GM12801 (cell line): ENCODE measurements around the gene ZACN.

Experiments
- CTCF ChIP-seq: IDR thresholded peaks from one replicate; pipeline ENCODE4 v1.5.1; 2011; ENCODE audit warnings: control low read depth; ENCODE audit not compliant: insufficient read length; ENCODE audit errors: extremely low read depth

Gene ZACN

DNA sequence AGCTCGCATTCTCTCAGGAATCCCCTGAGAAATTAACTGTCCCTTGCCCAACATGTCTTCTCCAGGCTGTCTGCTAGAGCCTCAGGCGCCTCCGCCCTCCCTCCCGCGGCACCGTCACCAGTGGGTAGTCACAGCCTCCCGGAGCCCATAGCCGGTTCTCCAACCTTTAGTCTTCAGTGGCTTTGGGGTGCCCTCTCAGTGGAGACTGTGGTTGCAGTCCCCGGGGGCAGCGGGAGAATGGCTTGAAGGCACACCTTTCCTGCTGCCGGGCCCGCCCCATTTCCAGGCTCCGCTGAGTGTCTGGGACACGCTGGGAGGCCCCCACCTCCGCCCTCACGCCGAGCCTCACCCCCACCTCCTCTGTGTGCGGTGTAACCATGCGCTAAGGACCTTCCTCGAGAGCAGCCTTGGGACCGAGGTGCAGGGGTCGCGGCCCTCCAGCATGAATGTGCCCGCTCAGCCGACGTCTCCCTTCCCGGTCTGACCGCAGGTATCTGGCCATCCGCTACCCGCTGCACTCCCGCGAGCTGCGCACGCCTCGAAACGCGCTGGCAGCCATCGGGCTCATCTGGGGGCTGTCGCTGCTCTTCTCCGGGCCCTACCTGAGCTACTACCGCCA is 2.7 kb upstream of the ZACN start:
- no peak for TF ChIP-seq CTCF

DNA sequence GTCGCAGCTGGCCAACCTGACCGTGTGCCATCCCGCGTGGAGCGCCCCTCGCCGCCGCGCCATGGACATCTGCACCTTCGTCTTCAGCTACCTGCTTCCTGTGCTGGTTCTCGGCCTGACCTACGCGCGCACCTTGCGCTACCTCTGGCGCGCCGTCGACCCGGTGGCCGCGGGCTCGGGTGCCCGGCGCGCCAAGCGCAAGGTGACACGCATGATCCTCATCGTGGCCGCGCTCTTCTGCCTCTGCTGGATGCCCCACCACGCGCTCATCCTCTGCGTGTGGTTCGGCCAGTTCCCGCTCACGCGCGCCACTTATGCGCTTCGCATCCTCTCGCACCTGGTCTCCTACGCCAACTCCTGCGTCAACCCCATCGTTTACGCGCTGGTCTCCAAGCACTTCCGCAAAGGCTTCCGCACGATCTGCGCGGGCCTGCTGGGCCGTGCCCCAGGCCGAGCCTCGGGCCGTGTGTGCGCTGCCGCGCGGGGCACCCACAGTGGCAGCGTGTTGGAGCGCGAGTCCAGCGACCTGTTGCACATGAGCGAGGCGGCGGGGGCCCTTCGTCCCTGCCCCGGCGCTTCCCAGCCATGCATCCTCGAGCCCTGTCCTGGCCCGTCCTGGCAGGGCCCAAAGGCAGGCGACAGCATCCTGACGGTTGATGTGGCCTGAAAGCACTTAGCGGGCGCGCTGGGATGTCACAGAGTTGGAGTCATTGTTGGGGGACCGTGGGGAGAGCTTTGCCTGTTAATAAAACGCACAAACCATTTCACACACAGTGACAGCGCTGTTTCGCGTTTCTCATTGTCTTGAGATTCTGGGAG is 2.0 kb upstream of the ZACN start:
- TF ChIP-seq CTCF, result no peak

GRCh38 chr17:76077584-76078110 is 1.3 kb upstream of the ZACN start:
- TF ChIP-seq CTCF, result no peak

GRCh38 chr17:76079535-76079955 is 563 bp downstream of the ZACN start:
- TF ChIP-seq CTCF, result no peak

DNA sequence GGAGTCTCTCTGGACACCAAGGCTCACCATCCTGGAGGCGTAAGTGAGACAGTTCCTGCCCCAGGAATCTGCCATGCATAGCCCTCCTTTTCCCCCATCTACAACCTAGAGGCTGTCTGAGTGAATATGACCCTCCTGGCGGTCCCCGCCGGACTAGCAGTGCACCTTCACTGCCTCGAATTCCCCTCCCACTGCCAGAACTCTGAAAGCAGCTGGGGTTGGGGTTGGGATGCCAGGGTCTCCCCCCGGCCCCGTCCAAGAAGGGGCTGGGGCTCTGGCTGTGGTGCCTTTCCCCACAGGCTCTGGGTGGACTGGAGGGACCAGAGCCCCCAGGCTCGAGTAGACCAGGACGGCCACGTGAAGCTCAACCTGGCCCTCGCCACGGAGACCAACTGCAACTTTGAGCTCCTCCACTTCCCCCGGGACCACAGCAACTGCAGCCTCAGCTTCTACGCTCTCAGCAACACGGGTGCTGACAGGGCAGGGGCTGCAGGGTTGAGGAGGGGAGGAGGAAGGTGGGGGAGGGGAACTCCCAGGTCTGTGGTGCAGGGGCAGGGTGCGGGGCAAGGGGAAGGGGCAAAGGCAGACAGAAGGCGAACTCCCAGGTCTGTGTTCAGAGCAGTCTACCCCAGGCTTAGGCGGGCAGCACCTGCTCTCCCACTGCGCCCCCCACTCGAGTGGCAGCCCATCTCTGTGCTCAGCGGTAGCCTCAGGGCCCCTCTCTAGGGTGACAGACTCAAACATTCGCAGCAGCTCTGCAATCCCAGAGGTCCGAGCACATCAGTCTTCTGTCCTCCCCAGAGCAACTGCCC is 1.2 kb downstream of the ZACN start:
- no peak for TF ChIP-seq CTCF

DNA sequence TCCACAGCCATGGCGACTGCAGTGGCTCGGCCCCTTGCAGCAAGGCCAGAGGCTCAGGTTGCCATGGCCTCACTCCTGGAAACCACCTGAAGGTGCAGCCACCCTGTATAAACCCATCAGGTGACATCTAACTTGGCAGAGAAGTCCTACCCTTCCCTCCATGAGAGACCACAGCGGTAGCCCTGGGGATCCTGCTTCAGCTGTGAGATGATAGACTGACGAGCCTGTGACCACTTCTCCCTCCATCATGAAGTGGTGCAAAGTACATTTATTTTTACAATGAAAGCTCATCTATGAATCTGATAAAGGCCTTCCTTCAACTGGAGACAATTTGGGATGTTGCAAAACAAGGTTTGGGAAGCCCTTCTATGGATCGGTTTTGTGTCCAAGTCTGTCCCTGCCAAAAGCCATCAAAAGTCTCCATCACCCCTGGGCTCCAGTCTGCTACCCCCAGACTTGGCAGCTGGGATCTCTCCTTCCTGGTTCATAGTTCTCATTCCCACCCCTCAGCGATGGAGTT is 1.8 kb downstream of the ZACN start:
- no peak for TF ChIP-seq CTCF
